Sigmoid colon (tissue), 4 donors: ENCODE results near the gene VAV3.

Source experiments
- CTCF ChIP-seq, 4 experiments: fragments of 450-650 bp in 3 of 4; fragments of 200-600 bp in 1 of 4; IDR thresholded peaks; one replicate each; pipeline ENCODE4 v1.5.1; 2016 to 2019; ENCODE audit warnings: antibody characterized with exemption in 4 of 4, mild to moderate bottlenecking in 3 of 4, moderate library complexity in 2 of 4
- EP300 ChIP-seq, 4 donors: sonication (generic); formaldehyde crosslinking; IDR thresholded peaks; one replicate each; pipeline ENCODE4 v1.6.1; 2017; ENCODE audit warnings: antibody characterized with exemption in 4 of 4
- POLR2A ChIP-seq, 2 donors: fragments of 450-650 bp; IDR thresholded peaks; one replicate each; pipeline ENCODE4 v1.6.1; 2016; ENCODE audit warnings: antibody characterized with exemption in 2 of 2, mild to moderate bottlenecking in 2 of 2, moderate library complexity in 2 of 2
- POLR2AphosphoS5 ChIP-seq, 4 donors: sonication (generic); formaldehyde crosslinking; IDR thresholded peaks; one replicate each; pipeline ENCODE4 v1.6.1; 2017; ENCODE audit warnings: antibody characterized with exemption in 4 of 4

- TF ChIP-seq POLR2AphosphoS5 (IDR thresholded peaks at IDR 0.05) (no peak), CTCF (IDR thresholded peaks at IDR 0.05) (no peak), POLR2A (IDR thresholded peaks at IDR 0.05) (no peak), EP300 (IDR thresholded peaks at IDR 0.05) (no peak)
Observed at GRCh38 chr1:107939256-107939655, 25.7 kb downstream of the VAV3 start.
